Right lobe of liver (tissue), 6 donors: ENCODE results near the gene EMC9. TPM values are rescaled to one million over a fixed set of nuclear protein-coding genes. Genes with fewer than 3 reads are reported as not detected.

Experiments
- ATAC-seq, 4 donors: fragments of 200-7000 bp; cut with Tn5 transposase; one replicate each; pipeline ENCODE4 v1.9.1; 2020; ENCODE audit warnings: mild to moderate bottlenecking in 4 of 4, moderate library complexity in 4 of 4
- DNase-seq, 3 donors: peaks; one replicate each; pipeline ENCODE4 v3.0.0-alpha.2; 2020
- H3K27ac ChIP-seq, 3 donors: fragments of 200-600 bp; one replicate each; pipeline ENCODE4 v1.8.0; 2022
- H3K27me3 ChIP-seq, 2 donors: fragments of 200-600 bp; one replicate each; pipeline ENCODE4 v1.8.0; 2022
- H3K36me3 ChIP-seq, 4 donors: fragments of 200-600 bp; sonication (generic) in 1 of 4; one replicate each; pipeline versions ENCODE4 v1.5.1 to v1.8.0; 2017 to 2022; ENCODE audit warnings: control low read depth in 1 of 4
- H3K4me1 ChIP-seq, 4 donors: fragments of 200-600 bp; sonication (generic) in 1 of 4; one replicate each; pipeline versions ENCODE4 v1.5.1 to v1.8.0; 2017 to 2022; ENCODE audit warnings: control low read depth in 1 of 4
- H3K4me3 ChIP-seq, 3 donors: fragments of 200-600 bp; one replicate each; pipeline ENCODE4 v1.8.0; 2022
- H3K9me3 ChIP-seq, 4 donors: fragments of 200-600 bp; sonication (generic) in 1 of 4; one replicate each; pipeline versions ENCODE4 v1.5.1 to v1.8.0; 2017 to 2022; ENCODE audit warnings: control low read depth in 1 of 4
- POLR2A ChIP-seq: fragments of 450-650 bp; IDR thresholded peaks from one replicate; pipeline ENCODE4 v1.6.1; 2017; ENCODE audit warnings: antibody characterized with exemption, mild to moderate bottlenecking
- WGBS: methylation state at CpG from one replicate; pipeline ENCODE4 v1.1.6; 2018; ENCODE audit warnings: low coverage, low lambda C conversion rate; ENCODE audit not compliant: insufficient coverage; ENCODE audit errors: missing lambda C conversion rate; 5-methylcytosine and 5-hydroxymethylcytosine counted together
- intact Hi-C, 2 donors: fragments of 100-400 bp; cut with DNase I; formaldehyde crosslinking; loops; one replicate each; pipeline versions ENCODE4 v1.11.2 to v1.14.1; 2022
- microRNA-seq, 2 donors: library from miRNA; unstranded; fragments of <30 nt; microRNA quantifications; one replicate each; pipeline ENCODE4, GENCODE V29; 2019 to 2020
- small RNA-seq, 2 experiments: library from RNA; depleted of rRNA; stranded (forward); fragments of <200 nt; gene quantifications; one replicate each; pipeline ENCODE3, GENCODE V24; 2016
- total RNA-seq, 6 experiments: library from RNA; depleted of rRNA in 2 of 6; stranded (reverse); fragments of >200 nt in 2 of 6; fragmentation: NEBNext Ultra II Directional in 3 of 6; extraction: Animal tissue kit (Norgen Biotek cat#: 25700) in 3 of 6; gene quantifications; one replicate each; pipeline versions ENCODE4 v1.1.0 to v1.2.4, GENCODE V29; 2016 to 2023
- TF ChIP-seq, protein P1 (sequence below), 4 donors: fragments of 200-600 bp in 3 of 4; fragments of 450-650 bp in 1 of 4; IDR thresholded peaks; one replicate each; pipeline versions ENCODE4 v1.5.1 to v1.8.0; 2016 to 2022; ENCODE audit warnings: antibody characterized with exemption in 4 of 4, mild to moderate bottlenecking in 2 of 4
- donor health status: DM: no; HTN: yes; CAD: no.
- donor health status: DM: no; HTN: no; CAD: no.
- donor health status: DM: no; HTN: no; CAD: no.
- donor health status: DM: no; HTN: yes; CAD: no.
- donor health status: DM: no; HTN: yes; CAD: no.

The EMC9 gene
- total RNA-seq, 6 experiments from 2014 or later = 10.2 to 21.4 (median 11.9) TPM

- Histone ChIP-seq H3K9me3 (no peaks in the 10 kb centered on the region), H3K4me3 (no peak overlapping the region), H3K36me3 (no peaks in the 10 kb centered on the region), H3K27ac (no peak overlapping the region), H3K27me3 (no peaks in the 10 kb centered on the region), H3K4me1 (peaks cover 0 to 22% (median 7%) of the 10 kb centered on the region in 4 donors)
- ATAC-seq (no peak), DNase-seq (no peak)
- TF ChIP-seq, protein P1, sequence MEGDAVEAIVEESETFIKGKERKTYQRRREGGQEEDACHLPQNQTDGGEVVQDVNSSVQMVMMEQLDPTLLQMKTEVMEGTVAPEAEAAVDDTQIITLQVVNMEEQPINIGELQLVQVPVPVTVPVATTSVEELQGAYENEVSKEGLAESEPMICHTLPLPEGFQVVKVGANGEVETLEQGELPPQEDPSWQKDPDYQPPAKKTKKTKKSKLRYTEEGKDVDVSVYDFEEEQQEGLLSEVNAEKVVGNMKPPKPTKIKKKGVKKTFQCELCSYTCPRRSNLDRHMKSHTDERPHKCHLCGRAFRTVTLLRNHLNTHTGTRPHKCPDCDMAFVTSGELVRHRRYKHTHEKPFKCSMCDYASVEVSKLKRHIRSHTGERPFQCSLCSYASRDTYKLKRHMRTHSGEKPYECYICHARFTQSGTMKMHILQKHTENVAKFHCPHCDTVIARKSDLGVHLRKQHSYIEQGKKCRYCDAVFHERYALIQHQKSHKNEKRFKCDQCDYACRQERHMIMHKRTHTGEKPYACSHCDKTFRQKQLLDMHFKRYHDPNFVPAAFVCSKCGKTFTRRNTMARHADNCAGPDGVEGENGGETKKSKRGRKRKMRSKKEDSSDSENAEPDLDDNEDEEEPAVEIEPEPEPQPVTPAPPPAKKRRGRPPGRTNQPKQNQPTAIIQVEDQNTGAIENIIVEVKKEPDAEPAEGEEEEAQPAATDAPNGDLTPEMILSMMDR (IDR thresholded peaks at IDR 0.05) = no peak
- TF ChIP-seq POLR2A = no peak
- intact Hi-C loops = loop anchor here (5.0 to 10.0 kb wide), 2 partner anchors 33 to 65 kb away; no protein-coding TSS in a partner anchor
- 70% methylated on average over 5 of the region's 6 CpGs for WGBS
Observed at GRCh38 chr14:24089890-24090289, 51.5 kb downstream of the EMC9 start.

Small RNA genes within 50 kb of the gene (microRNA-seq; reads per million reads assigned to microRNA genes)
- gene MIR7703 = 0 to 0.29 reads per million in 2 donors

Small RNA genes within 50 kb of the gene (small RNA-seq; reads per million reads assigned to genes)
- gene AL136295.4 (0 reads per million in 2 experiments), gene IPO4 (0 to 1.4 reads per million in 2 experiments), gene IRF9 (0 reads per million in 2 experiments), gene RNA5SP383 (0.26 to 1.2 reads per million in 2 experiments)

Other genes with a start within 250 kb of the EMC9 start
- gene DHRS4, start 187.8 kb downstream of the EMC9 start, total RNA-seq = 10 to 100 TPM; 30.5 to 82.5 (median 45.1) TPM
- 10 to 100 TPM; 17.7 to 53.6 (median 32.3) TPM for gene DHRS4L2, start 152.7 kb downstream of the EMC9 start, total RNA-seq
- gene CARMIL3, start 89.6 kb downstream of the EMC9 start, total RNA-seq = 1 to 10 TPM in 1 of 6 experiments, under 1 TPM in 5; 0.18 to 1.9 (median 0.29) TPM
- under 1 TPM in 4 of 6 experiments, not detected in 2; 0.09 to 0.40 (median 0.18) TPM for gene CPNE6, start 70.0 kb downstream of the EMC9 start, total RNA-seq
- gene PCK2, start 47.3 kb downstream of the EMC9 start, total RNA-seq = 100 to 1,000 TPM; 124 to 615 (median 240) TPM
- 100 to 1,000 TPM in 3 of 6 experiments, 10 to 100 TPM in 3; 65.9 to 180 (median 103) TPM for gene DCAF11, start 26.8 kb downstream of the EMC9 start, total RNA-seq
- 1 to 10 TPM; 1.4 to 2.9 (median 2.1) TPM for gene NRL, start 26.6 kb downstream of the EMC9 start, total RNA-seq
- 10 to 100 TPM in 3 of 6 experiments, 1 to 10 TPM in 3; 1.5 to 32.5 (median 9.3) TPM for gene FITM1, start 10.9 kb downstream of the EMC9 start, total RNA-seq
- gene PSME1, start 5.4 kb downstream of the EMC9 start, total RNA-seq = 100 to 1,000 TPM in 4 of 6 experiments, 10 to 100 TPM in 2; 81.7 to 119 (median 107) TPM
- gene PSME2, start 5.0 kb upstream of the EMC9 start, total RNA-seq = 100 to 1,000 TPM in 4 of 6 experiments, 10 to 100 TPM in 2; 66.1 to 142 (median 110) TPM
- gene RNF31, start 5.9 kb upstream of the EMC9 start, total RNA-seq = 10 to 100 TPM; 17.5 to 39.6 (median 26.2) TPM
- 10 to 100 TPM; 17.4 to 66.6 (median 37.2) TPM for gene IRF9, start 19.7 kb upstream of the EMC9 start, total RNA-seq
- gene REC8, start 30.5 kb upstream of the EMC9 start, total RNA-seq = 1 to 10 TPM; 1.6 to 7.4 (median 3.4) TPM
- gene IPO4, start 47.2 kb upstream of the EMC9 start, total RNA-seq = 10 to 100 TPM; 17.9 to 44.0 (median 23.0) TPM
- gene TM9SF1, start 53.9 kb upstream of the EMC9 start, total RNA-seq = 10 to 100 TPM; 32.1 to 49.8 (median 41.2) TPM
- under 1 TPM in 2 of 6 experiments, not detected in 4; 0.29 TPM for gene TSSK4, start 64.1 kb upstream of the EMC9 start, total RNA-seq
- gene CHMP4A, start 71.9 kb upstream of the EMC9 start, total RNA-seq = 10 to 100 TPM; 11.9 to 28.9 (median 17.1) TPM
- 1 to 10 TPM; 3.7 to 6.3 (median 4.9) TPM for gene MDP1, start 74.5 kb upstream of the EMC9 start, total RNA-seq
- gene NEDD8, start 90.8 kb upstream of the EMC9 start, total RNA-seq = 10 to 100 TPM; 60.0 to 72.9 (median 68.7) TPM
- gene GMPR2, start 91.3 kb upstream of the EMC9 start, total RNA-seq = 10 to 100 TPM; 26.2 to 40.2 (median 34.2) TPM
- 10 to 100 TPM; 13.4 to 28.1 (median 24.1) TPM for gene TINF2, start 101.0 kb upstream of the EMC9 start, total RNA-seq
- gene TGM1, start 121.6 kb upstream of the EMC9 start, total RNA-seq = 1 to 10 TPM in 2 of 6 experiments, under 1 TPM in 4; 0.37 to 1.9 (median 0.77) TPM
- gene RABGGTA, start 130.0 kb upstream of the EMC9 start, total RNA-seq = 10 to 100 TPM; 11.5 to 28.3 (median 15.2) TPM
- 10 to 100 TPM; 49.1 to 89.3 (median 60.1) TPM for gene DHRS1, start 158.2 kb upstream of the EMC9 start, total RNA-seq
- gene NOP9, start 158.3 kb upstream of the EMC9 start, total RNA-seq = 10 to 100 TPM in 4 of 6 experiments, 1 to 10 TPM in 2; 8.2 to 15.3 (median 11.4) TPM
- gene CIDEB, start 166.4 kb upstream of the EMC9 start, total RNA-seq = 100 to 1,000 TPM; 118 to 219 (median 196) TPM
- gene LTB4R2, start 168.5 kb upstream of the EMC9 start, total RNA-seq = 1 to 10 TPM; 1.8 to 5.8 (median 3.5) TPM
- 1 to 10 TPM; 2.7 to 5.5 (median 3.9) TPM for gene LTB4R, start 169.9 kb upstream of the EMC9 start, total RNA-seq
- 1 to 10 TPM; 2.3 to 7.2 (median 3.9) TPM for gene ADCY4, start 193.5 kb upstream of the EMC9 start, total RNA-seq
- gene RIPK3, start 198.4 kb upstream of the EMC9 start, total RNA-seq = 1 to 10 TPM in 2 of 6 experiments, under 1 TPM in 4; 0.70 to 1.6 (median 0.90) TPM
- gene NFATC4, start 226.6 kb upstream of the EMC9 start, total RNA-seq = 1 to 10 TPM; 1.0 to 3.7 (median 2.0) TPM